CD4-positive, alpha-beta T cell treated with Interleukin-17A for 1 hour (primary cell): ENCODE results near the gene PTPRN.
"Not testable (repeated sequence)": the region's sequence is repeated elsewhere in the genome, so short reads cannot be mapped to it uniquely, and the experiment has no call there.

Experiments used
- DNase-seq: peaks from one replicate; pipeline ENCODE4 v3.0.0-alpha.2; 2020

The PTPRN gene

GRCh38 chr2:219266886-219267285 lies 42.3 kb downstream of the PTPRN start:
- DNase-seq: no peak

- DNase-seq: no peak
Observed at GRCh38 chr2:219266232-219266631, 43.0 kb downstream of the PTPRN start.

- DNase-seq: no peak
Observed at GRCh38 chr2:219261024-219261855, 48.0 kb downstream of the PTPRN start.

GRCh38 chr2:219258942-219259341 lies 50.3 kb downstream of the PTPRN start:
- not testable (repeated sequence) for DNase-seq

- DNase-seq: peak; percentile 66
Observed at GRCh38 chr2:219254590-219255201, 54.5 kb downstream of the PTPRN start.

GRCh38 chr2:219253753-219254589 lies 55.2 kb downstream of the PTPRN start, which contains the start of gene TUBA4A:
TUBA4A (minus strand) TSS chr2:219253918; CDS start chr2:219253858, 60 bp downstream.
- peak; percentile 92 for DNase-seq

GRCh38 chr2:219252900-219253752 lies 56.1 kb downstream of the PTPRN start, which contains the start of gene TUBA4B:
TUBA4B (plus strand) TSS chr2:219253243; CDS start chr2:219253408, 165 bp downstream.
- DNase-seq: peak; percentile 61

- no peak for DNase-seq
Observed at GRCh38 chr2:219252570-219252899, 56.7 kb downstream of the PTPRN start.

GRCh38 chr2:219252084-219252483 lies 57.1 kb downstream of the PTPRN start:
- peak; percentile 38 for DNase-seq

GRCh38 chr2:219251656-219252055 lies 57.5 kb downstream of the PTPRN start:
- DNase-seq: no peak

- no peak for DNase-seq
Observed at GRCh38 chr2:219250049-219250781, 59.0 kb downstream of the PTPRN start.

- peak; percentile 69 for DNase-seq
Observed at GRCh38 chr2:219249203-219249980, 59.8 kb downstream of the PTPRN start.

GRCh38 chr2:219248845-219249202 lies 60.4 kb downstream of the PTPRN start:
- no peak for DNase-seq

- DNase-seq: peak; percentile 84
Observed at GRCh38 chr2:219247678-219248642, 61.2 kb downstream of the PTPRN start.

- DNase-seq: no peak
Observed at GRCh38 chr2:219246559-219246958, 62.6 kb downstream of the PTPRN start.

- DNase-seq: no peak
Observed at GRCh38 chr2:219245899-219246230, 63.3 kb downstream of the PTPRN start.

GRCh38 chr2:219245148-219245898 lies 63.9 kb downstream of the PTPRN start, which contains the start of the genes GLB1L and STK16:
GLB1L (minus strand) TSS chr2:219245444; CDS start chr2:219243573, 1,871 bp downstream.
STK16 (plus strand) TSS chr2:219245479; CDS start chr2:219246000, 521 bp downstream.
- DNase-seq: peak; percentile 89

- no peak for DNase-seq
Observed at GRCh38 chr2:219244789-219245147, 64.4 kb downstream of the PTPRN start.

- no peak for DNase-seq
Observed at GRCh38 chr2:219243291-219243761, 65.9 kb downstream of the PTPRN start.
